Measurements from ENCODE around the gene ZNF827. TPM values are rescaled to one million over a fixed set of nuclear protein-coding genes. Genes with fewer than 3 reads are reported as not detected.

The ZNF827 gene
- total and polyA plus RNA-seq, 2 of the 8 experiments (the other 6 are each of a cell fraction or from before 2014, with no cell fraction given), result 25.3 to 26.2 TPM

- Histone ChIP-seq H3K14ac (ENCODE audit: insufficient read length) (no peak overlapping the region), H3K79me1 (ENCODE audit: low read depth, low read length) (peaks cover 12% of the 10 kb centered on the region), H3K56ac (replicated peaks; ENCODE audit: insufficient read length, low read depth, low read length) (no peak overlapping the region), H3K9ac (replicated peaks in 1 of 4; ENCODE audit: extremely low read depth in 1 of 4, low read depth in 3 of 4, low read length in 3 of 4) (no peak overlapping the region), H3K23me2 (ENCODE audit: low read depth, low read length) (no peaks in the 10 kb centered on the region), H3K9me3 (ENCODE audit: insufficient read depth in 2 of 2, low read depth in 1 of 2, low read length in 1 of 2) (no peaks in the 10 kb centered on the region), H3K27ac (ENCODE audit: low read depth, low read length) (no peak overlapping the region), H4K5ac (ENCODE audit: insufficient read length, low read depth, low read length) (no peak overlapping the region), H2AK5ac (ENCODE audit: low read depth, low read length) (no peak overlapping the region), H3K4ac (replicated peaks; ENCODE audit: insufficient read length, low read depth, low read length) (no peak overlapping the region), H3K27me3 (replicated peaks in 1 of 4; ENCODE audit: control insufficient read depth in 3 of 4, extremely low read depth in 1 of 4, insufficient read depth in 3 of 4, low read length in 3 of 4) (peaks cover 0 to 1% (median 0%) of the 10 kb centered on the region in 4 experiments; a peak in 1 of 7 replicates), H4K91ac (replicated peaks; ENCODE audit: insufficient read length, low read length) (no peak overlapping the region), H3K23ac (ENCODE audit: insufficient read length) (no peak overlapping the region), H3K36me3 (ENCODE audit: control insufficient read depth in 2 of 4, insufficient read depth in 4 of 4, low read length in 3 of 4) (peaks cover 0 to 24% (median 13%) of the 10 kb centered on the region in 4 experiments; a peak in 5 of 8 replicates), H2BK15ac (ENCODE audit: low read length) (no peak overlapping the region), H3K4me3 (ENCODE audit: extremely low read depth in 1 of 4, insufficient read depth in 2 of 4, low read depth in 3 of 4, low read length in 4 of 4) (no peak overlapping the region), H2BK120ac (replicated peaks; ENCODE audit: low read depth, low read length) (no peak overlapping the region), H2BK12ac (ENCODE audit: low read depth, low read length) (0 out of 2 replicates have a peak overlapping the region, but pooled peaks have one; percentile 5), H2AFZ (ENCODE audit: low read length) (no peak overlapping the region), H3K18ac (ENCODE audit: extremely low read depth, low read length) (no peak overlapping the region), H4K20me1 (replicated peaks in 1 of 2; ENCODE audit: control insufficient read depth in 1 of 2, insufficient read depth in 2 of 2, low read length in 2 of 2) (no peaks in the 10 kb centered on the region), H3K79me2 (ENCODE audit: control insufficient read depth in 1 of 2, insufficient read depth in 2 of 2, low read length in 2 of 2) (peaks cover 6 to 92% of the 10 kb centered on the region in 2 experiments), H2BK5ac (ENCODE audit: low read depth, low read length) (no peak overlapping the region), H2BK20ac (ENCODE audit: low read length) (no peak overlapping the region), H3K4me2 (ENCODE audit: insufficient read depth in 1 of 2, low read depth in 2 of 2, low read length in 2 of 2) (no peak overlapping the region), H3K4me1 (replicated peaks in 1 of 4; ENCODE audit: control insufficient read depth in 3 of 4, insufficient read depth in 4 of 4, low read length in 3 of 4) (peaks cover 0 to 14% (median 11%) of the 10 kb centered on the region in 4 experiments; a peak in 4 of 7 replicates), H4K8ac (ENCODE audit: extremely low read depth, insufficient read depth, low read length) (no peak overlapping the region)
- no peak for FAIRE-seq
- CTCF ChIA-PET (ENCODE audit: partially characterized antibody), result interaction anchor here (0.7 to 2.6 kb wide), 5 partner anchors 9 to 545 kb away, joined by 3 to 14 read pairs (median 3); no protein-coding TSS in a partner anchor
- POLR2A ChIA-PET (ENCODE audit: partially characterized antibody), result no interaction called here
- TF ChIP-seq CHD2 (IDR thresholded peaks at IDR 0.05; ENCODE audit: low read length), result no peak
- DNase-seq (ENCODE audit: low read depth in 1 of 2, low spot score in 2 of 2), result no peak
- 90% methylated on average over 13 of the region's 13 CpGs; no CpG with 5 or more reads in 1 of the 2 experiments for WGBS, 2 experiments (ENCODE audit: extremely low coverage in 1 of 2, insufficient coverage in 1 of 2, insufficient read length in 1 of 2, insufficient replicate concordance in 2 of 2, low coverage in 1 of 2, low lambda C conversion rate in 2 of 2, missing lambda C conversion rate in 1 of 2)
Measured at GRCh38 chr4:145902522-145902921, 36.1 kb downstream of the ZNF827 start.

Data from H1 (cell line).